SH-SY5Y (cell line): ENCODE results near the gene UBALD1.

ENCODE experiments used
- GATA2 ChIP-seq: IDR thresholded peaks from 2 replicates; pipeline ENCODE4 v1.6.1; 2011; ENCODE audit warnings: mild to moderate bottlenecking, low read depth, low read length
- GATA3 ChIP-seq: IDR thresholded peaks from 2 replicates; pipeline ENCODE4 v1.6.1; 2011; ENCODE audit warnings: low read depth, mild to moderate bottlenecking, low read length, moderate library complexity

GRCh38 chr16:4608704-4608980 lies 6.0 kb downstream of the UBALD1 start:
- TF ChIP-seq GATA2, result no peak
- no peak for TF ChIP-seq GATA3
